Right kidney (tissue), 1 donor: ENCODE data around the gene KCNK1.
"Not testable (repeated sequence)": the region's sequence is repeated elsewhere in the genome, so short reads cannot be mapped to it uniquely, and the experiment has no call there.

ENCODE experiments used
- DNase-seq: peaks from one replicate; pipeline ENCODE4 v3.0.0-alpha.2; 2016

The KCNK1 gene

GRCh38 chr1:233667741-233668140, 53.8 kb downstream of the KCNK1 start:
- DNase-seq = no peak

- DNase-seq = no peak
These were observed 54.3 kb downstream of the KCNK1 start for GRCh38 chr1:233668146-233668724.

- no peak for DNase-seq
These were observed 54.9 kb downstream of the KCNK1 start for GRCh38 chr1:233668725-233669294.

- DNase-seq = not testable (repeated sequence)
These were observed 56.5 kb downstream of the KCNK1 start for GRCh38 chr1:233670363-233670762.

- no peak for DNase-seq
These were observed 57.4 kb downstream of the KCNK1 start for GRCh38 chr1:233671286-233671685.

GRCh38 chr1:233672732-233673131, 58.8 kb downstream of the KCNK1 start:
- DNase-seq = no peak

- peak; percentile 17 for DNase-seq
These were observed 59.5 kb downstream of the KCNK1 start for GRCh38 chr1:233673261-233673946.

GRCh38 chr1:233673947-233674431, 60.1 kb downstream of the KCNK1 start:
- DNase-seq = no peak

- no peak for DNase-seq
These were observed 61.5 kb downstream of the KCNK1 start for GRCh38 chr1:233675446-233675845.

GRCh38 chr1:233675893-233676292, 62.0 kb downstream of the KCNK1 start:
- DNase-seq = no peak

- DNase-seq = no peak
These were observed 63.9 kb downstream of the KCNK1 start for GRCh38 chr1:233677690-233678354.

GRCh38 chr1:233679030-233679429, 65.1 kb downstream of the KCNK1 start:
- no peak for DNase-seq

- DNase-seq = no peak
These were observed 65.9 kb downstream of the KCNK1 start for GRCh38 chr1:233679591-233680373.

GRCh38 chr1:233681285-233681684, 67.4 kb downstream of the KCNK1 start:
- no peak for DNase-seq

- DNase-seq = not testable (repeated sequence)
These were observed 72.7 kb downstream of the KCNK1 start for GRCh38 chr1:233686653-233687052.

- DNase-seq = no peak
These were observed 75.3 kb downstream of the KCNK1 start for GRCh38 chr1:233689017-233689747.

GRCh38 chr1:233689748-233690254, 75.9 kb downstream of the KCNK1 start:
- no peak for DNase-seq

GRCh38 chr1:233695901-233696300, 82.0 kb downstream of the KCNK1 start:
- DNase-seq = no peak

- DNase-seq = no peak
These were observed 86.4 kb downstream of the KCNK1 start for GRCh38 chr1:233700338-233700737.

- no peak for DNase-seq
These were observed 90.4 kb downstream of the KCNK1 start for GRCh38 chr1:233704170-233704897.
